Measurements from ENCODE around the gene INPP5D.

- TF ChIP-seq CTCF (conservative IDR thresholded peaks at IDR 0.05 in 1 of 2, IDR thresholded peaks at IDR 0.05 in 1 of 2; ENCODE audit: low read depth in 1 of 2, low read length in 2 of 2): no peak
- TF ChIP-seq EZH2 (IDR thresholded peaks at IDR 0.05; ENCODE audit: low read length, missing control alignments): no peak
Measured at GRCh38 chr2:233148354-233148753, 88.2 kb downstream of the INPP5D start.

All from fibroblast of lung (primary cell).